ENCODE measurements around the gene RAB37.

- TF ChIP-seq CTCF (IDR thresholded peaks at IDR 0.05) (no peak), POLR2AphosphoS5 (IDR thresholded peaks at IDR 0.05) (no peak)
Observed at GRCh38 chr17:74758848-74759168, 21.8 kb downstream of the RAB37 start.
